ENCODE measurements around the gene NACC1.
"Not testable (repeated sequence)": the region's sequence is repeated elsewhere in the genome, so short reads cannot be mapped to it uniquely, and the experiment has no call there.

Gene NACC1

DNA sequence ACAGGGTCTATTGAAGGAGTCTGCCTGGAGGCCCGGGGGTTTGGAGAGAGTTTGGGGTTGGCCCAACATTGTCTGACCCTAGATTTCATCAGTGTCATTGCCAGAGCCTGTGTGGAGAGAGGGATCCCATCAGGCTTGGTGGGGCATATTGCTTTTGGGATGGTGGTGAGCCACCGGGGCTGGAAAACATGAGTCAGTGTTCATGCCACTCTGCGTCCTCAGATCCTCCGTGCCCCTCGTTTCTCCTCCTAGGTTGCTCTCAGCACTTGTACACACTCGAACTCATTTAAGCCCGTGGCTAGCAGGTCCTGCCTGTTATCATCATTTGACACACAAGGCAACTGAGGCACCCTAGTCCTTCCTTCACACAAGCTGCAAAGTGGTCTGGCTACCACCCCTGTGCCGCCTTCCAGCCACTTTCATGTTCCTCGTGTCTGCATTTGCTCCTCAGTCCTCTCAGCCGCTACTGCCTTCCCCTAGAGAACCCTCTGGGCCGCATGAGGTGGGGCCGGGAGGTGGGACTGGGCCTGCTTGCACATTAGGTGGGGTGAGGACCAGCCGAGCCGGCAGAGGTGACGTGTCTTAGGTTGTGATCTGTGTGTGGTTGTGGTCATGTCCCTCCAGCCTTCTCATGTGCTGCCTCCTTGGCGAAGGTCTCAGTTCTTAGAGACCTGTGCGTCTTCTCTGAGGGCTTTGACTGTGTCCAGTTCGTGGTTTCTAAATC lies 3.6 kb downstream of the NACC1 start:
- DNase-seq, result no peak

DNA sequence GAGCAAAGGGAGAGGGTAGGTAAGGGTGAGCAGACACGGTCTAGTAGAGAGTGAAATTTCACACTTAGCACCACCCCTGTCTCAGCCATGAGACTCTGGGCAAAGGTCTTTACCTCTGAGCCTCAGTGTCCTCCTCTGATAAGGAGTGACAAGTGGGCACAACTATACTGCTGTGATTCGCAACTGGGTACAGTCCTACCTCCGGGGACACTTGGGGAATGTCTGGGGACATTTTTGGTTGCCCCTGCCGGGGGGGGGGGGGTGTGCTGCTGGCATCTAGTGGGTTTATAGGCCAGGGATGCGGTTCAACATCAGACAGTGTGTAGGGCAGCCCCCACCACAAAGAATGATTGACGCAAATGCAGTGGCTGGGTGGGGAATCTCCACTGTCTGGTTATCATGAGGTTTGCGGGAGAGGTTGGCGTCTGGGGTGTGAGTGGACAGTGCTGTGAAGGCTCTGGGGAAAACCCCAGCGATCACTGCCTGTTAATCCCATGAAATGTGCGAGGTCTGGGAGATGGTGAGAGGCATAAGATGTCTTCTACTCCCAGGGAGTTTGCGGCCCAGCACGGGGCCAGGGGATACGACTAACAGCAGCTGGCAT lies 4.3 kb downstream of the NACC1 start:
- no peak for DNase-seq

DNA sequence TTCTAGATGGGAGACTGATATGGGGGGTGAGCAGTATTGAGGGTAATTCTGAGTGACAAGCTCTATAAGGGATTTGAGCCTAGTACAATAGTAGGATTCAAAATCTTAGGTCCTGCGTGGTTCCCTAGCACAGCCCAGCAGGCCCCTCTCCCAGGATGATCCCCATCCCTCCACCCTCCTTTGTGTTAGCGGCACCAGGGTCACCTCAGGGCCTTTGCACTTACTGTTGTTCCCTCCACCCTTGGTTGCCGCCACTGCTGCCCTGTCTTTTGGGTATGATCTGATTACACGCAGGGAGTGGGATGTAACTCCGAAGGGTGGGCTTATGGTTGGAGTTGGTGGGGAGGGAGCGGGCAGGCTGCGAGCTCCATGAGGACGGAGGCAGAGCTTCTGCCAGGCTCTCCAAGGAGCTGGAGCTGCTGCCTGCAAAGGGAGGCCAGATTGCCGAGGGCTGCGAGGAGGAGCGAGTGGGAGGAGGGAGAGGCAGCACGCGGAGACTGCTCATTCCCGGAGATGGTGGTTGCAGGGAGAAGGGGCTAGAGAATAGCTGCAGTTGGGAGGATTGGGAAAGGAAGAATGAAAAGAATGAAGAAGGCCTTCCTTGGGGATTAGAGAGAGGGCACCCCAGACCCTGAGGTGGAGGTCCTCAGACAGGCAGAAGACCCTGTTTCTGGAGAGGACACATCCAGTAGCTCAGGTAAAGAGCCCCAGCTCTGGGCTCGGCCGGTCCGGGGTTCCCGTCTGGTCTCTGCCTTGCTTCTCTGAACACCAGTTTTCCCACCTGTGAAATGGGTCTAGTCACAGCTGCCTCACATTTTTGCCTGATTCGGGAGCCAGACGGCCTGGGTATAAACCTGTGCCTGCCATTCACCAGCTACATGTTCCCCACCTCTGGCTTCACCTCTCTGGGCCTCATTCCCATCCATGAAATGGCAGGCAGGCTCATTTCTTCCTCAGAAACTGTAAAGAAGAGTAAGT lies 5.2 kb downstream of the NACC1 start:
- DNase-seq, result no peak

DNA sequence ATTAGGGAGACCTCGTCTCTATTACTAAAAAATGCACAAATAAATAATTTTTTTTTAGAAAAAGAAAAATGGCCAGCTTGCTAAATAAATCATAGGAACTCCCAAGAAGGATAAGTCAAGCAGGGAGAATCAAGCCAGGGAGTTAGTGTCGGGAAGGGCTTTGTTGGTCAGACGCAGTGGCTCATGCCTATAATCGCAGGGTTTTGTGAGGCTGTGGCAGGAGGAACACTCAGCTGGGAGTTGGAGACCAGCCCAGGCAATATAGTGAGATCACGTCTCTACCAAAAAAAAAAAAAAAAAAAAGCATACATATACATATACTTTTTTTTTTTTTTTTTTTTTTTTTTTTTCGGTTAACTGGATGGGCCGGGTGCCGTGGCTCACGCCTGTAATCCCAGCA lies 9.0 kb downstream of the NACC1 start:
- no peak for DNase-seq

DNA sequence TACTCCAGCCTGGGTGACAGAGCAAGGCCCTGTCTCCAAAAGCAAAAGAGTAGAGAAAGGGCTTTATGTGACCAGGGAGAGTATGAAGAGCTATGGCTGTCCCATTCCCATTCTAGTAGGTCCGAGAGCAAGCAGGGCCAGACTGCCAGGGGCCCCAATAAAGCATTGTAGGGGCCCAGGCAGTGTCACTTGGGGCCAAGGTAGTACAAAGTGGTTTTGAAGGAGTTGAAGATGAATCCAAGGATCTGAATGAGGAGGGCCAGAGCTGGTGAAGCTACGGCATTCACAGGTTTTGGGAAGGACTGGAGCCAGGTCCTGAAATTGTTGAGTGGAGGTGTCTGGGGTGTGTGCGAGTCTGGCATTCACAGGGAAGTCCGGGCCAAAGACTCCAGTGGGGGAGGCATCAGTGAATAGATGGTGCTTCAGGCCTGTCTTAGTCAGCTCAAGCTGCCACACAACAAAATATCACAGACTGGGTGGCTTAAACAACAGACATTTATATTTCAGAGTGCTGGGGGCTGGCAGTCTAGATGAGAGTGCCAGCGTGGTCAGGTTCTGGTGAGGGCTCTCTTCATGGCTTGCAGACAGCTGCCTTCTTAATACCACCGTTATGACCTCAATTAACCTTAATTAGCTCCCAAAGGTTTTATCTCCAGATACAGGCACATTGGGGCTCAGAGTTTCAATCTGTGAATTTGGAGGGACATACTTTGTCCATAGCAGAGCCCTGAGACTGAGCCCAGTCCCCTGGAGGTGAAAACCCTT lies 9.9 kb downstream of the NACC1 start:
- no peak for DNase-seq

DNA sequence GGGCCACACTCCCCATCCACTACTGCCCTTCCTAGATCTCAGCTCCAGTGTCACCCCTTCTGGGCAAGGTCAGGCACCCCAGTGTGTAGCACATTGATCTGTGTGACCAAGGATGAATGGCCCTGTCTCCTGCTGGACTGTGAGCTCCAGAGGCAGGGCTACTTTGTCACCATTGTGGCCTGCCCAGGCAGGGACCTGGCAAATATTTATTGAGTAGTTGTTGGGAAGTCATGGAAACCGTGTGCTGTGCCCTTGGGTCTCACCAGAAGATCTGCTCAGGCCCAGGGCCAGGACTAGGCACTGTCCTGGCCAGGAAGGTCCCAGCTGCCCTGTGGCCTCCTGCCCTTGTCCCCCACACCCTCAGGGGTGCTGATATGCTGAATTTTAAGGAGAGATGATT lies 10.5 kb downstream of the NACC1 start:
- no peak for DNase-seq

DNA sequence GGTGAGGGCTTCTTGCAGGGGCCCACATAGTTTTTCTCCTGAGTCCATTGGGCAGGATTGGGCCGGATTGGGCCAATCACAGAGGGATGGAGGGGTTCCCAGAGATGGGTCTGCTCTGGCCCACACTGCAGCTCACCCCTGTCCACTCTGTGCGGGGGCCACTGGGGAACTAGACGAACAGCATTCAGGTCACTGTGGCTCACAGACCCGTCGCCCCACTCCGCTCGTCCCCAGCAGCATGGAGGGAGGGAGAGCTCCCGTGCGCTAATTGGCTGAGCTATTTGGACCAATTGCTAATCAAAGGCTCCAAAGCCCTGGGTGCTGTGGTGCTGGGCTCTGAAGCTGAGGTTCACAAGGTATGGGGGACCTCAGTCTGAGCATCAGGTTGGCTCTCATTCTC lies 11.3 kb downstream of the NACC1 start:
- no peak for DNase-seq

DNA sequence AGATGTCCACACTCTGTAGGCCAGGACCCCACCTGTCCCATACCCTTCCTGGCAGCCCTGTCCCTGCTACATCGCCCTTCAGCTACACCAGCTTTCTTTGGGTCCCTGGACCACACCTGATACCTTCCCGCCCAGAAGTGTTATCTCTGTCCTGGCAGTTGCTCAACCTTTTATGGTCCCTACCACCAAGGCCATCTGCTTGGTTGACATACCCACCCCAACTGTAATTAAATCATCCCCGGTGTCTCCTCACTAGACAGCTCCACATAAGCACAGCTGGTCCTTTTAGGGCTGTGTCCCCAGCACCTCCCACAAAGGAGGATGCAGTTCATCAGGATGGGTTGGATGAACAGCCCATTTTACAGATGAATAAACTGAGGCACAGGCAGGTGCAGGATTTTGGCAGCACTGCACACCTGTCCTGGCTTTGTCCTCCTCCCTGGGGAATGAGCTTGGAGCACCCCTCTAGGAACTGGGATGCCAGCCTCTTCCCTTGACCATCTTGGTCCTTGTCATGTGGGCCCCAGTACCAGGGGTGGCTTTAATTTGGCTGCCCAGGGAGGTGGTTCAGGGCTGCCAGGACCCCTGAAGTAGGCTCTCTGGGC lies 12.9 kb downstream of the NACC1 start:
- DNase-seq, result no peak

DNA sequence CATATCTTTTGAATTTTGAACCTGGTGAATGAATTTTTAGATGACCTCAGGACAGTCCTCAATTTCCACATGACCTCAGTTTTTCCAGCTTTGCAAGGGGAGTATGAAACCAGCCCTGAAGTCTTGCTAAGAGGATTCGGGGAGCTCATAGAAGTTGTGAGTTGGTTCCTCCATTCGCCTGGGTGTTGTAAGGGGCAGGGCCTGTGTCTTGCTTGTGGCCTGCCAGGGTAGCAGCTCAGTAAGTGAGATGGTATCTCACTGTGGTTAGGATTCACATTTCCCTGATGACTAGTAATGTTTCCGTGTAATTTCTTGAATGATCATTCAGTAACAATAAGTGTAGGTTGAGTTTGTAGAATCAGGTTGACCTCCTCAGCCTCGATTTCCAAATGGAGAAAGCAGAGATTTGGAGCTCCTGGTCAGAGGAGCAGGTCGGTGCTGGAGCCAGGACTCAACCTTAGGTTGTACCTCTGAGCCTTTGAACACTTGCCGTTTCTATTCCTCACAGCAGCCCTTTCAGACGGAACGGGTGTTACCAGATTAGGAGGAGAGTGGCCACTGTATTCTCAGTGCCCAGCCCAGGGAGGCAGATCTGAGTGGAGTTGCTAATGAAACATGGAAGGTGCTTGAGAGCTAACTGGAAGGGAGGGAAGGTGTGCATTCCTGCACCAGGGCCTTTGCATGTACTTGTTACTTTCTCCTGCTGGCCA lies 14.6 kb downstream of the NACC1 start:
- no peak for DNase-seq

DNA sequence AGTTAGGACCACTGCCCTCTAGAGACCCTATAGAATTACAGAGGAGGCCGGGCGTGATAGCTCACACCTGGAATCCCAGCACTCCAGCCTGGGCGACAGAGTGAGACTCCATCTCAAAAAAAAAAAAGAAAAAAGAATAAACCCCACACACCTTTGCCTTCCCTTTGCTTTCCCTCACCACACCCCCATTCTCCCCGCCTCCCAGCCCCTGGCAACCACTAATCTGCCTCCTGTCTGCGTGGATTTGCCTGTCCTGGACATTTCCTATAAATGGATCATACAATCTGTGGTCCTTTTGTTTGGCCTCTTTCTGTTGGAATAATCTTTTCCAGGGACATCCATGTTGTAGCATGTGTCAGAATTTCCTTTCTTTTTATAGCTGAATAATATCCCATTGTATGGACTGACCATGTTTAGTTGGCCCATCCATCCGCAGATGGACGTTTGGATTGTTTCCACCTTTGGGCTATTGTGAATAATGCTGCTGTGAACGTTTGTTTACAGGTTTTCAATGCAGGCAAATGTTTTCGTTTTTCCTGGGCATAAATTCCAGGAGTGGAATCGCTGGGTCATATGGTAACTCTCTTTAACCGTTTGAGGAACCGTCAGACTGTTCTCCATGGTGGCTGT lies 15.3 kb downstream of the NACC1 start:
- no peak for DNase-seq

DNA sequence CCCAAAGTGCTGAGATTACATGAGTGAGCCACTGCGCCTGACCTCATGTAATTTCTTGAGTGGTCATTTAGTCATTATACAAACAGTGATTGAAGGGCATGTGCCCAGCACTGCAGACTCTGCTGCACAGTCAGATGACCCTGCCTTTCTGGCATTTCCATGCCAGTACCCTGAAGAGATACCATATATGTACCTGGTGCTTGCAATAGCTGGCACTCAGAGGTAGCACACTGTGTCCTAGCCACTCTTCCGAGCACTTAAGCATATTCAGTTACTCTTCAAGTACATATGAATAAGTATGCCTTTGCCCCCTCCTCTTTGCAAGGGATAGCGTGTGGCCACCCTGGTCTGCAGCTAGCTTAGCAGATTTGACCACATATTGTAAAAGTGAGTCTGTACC lies 16.6 kb downstream of the NACC1 start:
- DNase-seq, result no peak

DNA sequence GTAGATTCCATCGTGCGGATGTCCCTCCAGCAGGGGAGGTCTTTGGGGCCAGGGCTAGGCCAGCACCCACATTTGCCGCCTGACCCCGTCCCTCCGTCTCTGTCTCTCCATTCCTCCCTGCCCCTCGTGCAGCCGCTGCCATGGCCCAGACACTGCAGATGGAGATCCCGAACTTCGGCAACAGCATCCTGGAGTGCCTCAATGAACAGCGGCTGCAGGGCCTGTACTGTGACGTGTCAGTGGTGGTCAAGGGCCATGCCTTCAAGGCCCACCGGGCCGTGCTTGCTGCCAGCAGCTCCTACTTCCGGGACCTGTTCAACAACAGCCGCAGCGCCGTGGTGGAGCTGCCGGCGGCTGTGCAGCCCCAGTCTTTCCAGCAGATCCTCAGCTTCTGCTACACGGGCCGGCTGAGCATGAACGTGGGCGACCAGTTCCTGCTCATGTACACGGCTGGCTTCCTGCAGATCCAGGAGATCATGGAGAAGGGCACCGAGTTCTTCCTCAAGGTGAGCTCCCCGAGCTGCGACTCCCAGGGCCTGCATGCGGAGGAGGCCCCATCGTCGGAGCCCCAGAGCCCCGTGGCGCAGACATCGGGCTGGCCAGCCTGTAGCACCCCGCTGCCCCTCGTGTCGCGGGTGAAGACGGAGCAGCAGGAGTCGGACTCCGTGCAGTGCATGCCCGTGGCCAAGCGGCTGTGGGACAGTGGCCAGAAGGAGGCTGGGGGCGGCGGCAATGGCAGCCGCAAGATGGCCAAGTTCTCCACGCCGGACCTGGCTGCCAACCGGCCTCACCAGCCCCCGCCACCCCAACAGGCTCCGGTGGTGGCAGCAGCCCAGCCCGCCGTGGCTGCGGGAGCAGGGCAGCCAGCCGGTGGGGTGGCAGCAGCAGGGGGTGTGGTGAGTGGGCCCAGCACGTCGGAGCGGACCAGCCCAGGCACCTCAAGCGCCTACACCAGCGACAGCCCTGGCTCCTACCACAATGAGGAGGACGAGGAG lies 17.3 kb downstream of the NACC1 start:
- no peak for DNase-seq

DNA sequence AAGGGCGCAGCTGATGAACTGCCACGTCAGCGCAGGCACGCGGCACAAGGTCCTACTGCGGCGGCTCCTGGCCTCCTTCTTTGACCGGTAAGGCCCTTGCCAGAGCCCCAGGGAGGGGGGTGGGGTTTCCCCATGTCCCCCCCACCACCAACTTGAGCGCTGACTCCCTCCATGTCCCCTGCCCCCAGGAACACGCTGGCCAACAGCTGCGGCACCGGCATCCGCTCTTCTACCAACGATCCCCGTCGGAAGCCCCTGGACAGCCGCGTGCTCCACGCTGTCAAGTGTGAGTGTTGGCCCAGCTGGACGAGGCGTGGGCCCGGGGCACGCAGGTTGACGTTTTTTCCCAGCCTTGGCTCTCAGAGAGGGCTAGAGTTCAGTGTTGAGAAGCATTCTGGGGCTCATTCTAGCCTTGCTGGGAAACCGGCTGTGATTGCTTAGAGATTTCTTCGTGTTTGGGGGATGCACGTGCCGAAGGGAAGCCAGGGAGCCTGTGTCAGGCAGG lies 19.3 kb downstream of the NACC1 start:
- DNase-seq, result no peak

DNA sequence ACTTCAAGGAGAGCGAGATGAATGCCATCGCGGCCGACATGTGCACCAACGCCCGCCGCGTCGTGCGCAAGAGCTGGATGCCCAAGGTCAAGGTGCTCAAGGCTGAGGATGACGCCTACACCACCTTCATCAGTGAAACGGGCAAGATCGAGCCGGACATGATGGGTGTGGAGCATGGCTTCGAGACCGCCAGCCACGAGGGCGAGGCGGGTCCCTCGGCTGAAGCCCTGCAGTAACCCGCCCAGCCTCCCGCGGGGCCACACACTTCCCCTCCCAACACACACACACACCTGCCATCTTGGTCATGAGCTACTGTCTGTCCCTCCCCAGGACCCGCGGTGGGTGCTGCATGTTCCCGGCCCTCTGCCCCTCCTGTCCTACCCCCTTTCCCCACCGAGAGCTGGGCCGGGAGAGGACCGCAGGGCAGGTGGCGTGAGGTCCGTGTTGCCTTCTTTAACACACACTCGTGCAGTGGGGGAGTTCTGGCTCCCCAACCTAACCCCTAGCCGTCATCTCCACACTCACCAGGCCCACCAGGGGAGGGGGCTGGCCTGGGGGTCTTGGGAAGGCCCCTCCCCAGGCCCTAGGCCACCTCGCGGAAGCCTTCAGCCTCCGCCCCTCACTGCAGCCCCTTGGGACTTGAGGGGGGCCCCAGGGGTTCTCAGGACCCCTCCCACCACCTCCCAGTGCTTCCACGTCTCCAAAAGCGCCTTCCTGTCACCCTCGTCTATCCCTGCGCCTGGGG lies 20.3 kb downstream of the NACC1 start:
- no peak for DNase-seq

DNA sequence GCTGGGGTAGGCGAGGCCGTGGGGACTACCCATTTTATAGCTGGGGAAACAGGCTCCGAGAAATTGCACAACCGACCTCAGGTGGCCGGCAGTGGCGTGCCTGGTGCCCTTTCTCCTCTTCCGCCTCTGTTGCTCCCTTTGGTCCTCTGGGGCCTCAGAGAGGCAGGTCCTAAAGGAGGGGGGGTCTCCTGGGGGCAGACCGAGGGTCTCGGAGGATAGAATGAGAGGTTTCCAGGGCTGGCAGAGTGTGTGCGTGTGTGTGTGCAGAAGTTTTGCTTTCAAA lies 20.8 kb downstream of the NACC1 start:
- DNase-seq, result no peak

DNA sequence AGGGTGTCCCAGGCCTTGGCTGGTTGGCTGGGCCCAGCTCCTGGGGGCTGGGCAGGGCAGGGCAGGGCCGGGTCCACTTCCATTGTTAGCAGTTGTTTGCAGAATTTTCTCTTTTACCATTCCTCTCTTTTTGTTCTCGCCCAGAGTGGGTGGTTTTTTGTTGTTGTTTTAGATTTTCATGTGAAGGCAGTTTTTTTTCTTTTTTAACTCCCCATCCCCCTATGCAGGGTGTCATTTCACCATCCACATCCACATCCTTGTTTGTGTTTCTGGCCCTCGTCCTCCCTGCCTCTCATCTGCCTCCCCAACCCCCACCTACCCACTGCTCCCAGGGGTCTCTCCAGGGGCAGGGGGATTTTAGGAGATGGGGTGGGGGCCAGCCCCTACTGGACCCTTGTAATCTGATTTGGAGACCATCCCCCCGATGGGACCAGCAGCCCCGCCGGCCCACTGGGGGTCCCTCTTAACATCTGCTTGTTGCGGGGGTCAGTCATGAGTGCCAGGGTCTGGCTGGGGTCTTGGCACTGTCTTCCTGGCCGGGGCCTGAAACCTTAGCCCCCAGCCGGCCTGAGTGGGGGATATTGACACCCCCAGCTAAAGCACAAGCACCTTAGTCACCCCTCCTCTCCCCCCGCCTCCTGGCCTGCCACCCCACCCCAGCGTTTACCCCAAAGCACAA lies 21.7 kb downstream of the NACC1 start:
- no peak for DNase-seq

DNA sequence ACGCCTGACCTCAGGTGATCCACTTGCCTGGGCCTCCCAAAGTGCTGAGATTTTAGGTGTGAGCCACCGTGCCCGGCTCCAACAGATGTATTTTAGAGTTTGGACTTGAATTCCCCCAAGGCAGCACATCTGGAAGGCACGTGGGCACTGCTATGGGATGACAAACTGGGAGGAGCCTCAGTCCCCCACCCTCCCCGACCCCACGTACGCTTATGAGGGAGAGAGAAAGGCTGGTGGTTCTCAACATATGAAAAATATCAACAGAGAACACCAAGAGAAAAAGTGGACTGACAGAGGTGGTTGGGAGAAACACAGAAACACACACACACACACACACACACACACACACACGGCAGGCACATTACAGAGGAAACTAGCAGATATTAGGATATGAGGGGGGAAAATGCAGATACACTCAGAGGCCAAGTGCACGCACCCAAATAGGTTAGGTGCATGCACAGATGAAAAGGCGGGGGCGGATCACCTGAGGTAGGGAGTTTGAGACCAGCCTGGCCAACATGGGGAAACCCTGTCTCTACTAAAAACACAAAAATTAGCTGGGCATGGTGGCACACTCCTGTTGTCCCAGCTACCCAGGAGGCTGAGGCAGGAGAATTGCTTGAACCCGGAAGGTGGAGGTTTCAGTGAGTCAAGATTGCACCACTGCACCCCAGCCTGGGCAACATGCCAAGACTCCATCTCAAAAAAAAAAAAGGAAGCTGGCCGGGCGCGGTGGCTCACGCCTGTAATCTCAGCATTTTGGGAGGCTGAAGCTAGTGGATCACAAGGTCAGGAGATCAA lies 28.9 kb downstream of the NACC1 start:
- no peak for DNase-seq

DNA sequence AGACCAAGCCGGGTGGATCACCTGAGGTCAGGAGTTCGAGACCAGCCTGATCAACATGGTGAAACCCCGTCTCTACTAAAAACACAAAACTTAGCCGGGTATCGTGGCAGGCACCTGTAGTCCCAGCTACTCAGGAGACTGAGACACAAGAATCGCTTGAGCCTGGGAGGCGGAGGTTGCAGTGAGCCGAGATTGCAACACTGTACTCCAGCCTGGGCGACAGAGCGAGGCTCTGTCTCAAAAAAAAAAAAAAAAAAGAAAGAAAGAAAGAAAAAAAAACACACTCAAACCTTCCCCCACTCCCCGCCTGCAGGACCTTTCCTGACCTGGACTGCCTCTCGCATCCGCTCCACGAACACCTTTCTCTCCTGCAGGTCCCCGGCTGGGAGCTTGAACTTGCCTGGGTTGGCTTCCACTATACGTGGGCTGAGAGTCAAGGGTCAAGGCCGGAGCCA lies 31.1 kb downstream of the NACC1 start:
- DNase-seq, result not testable (repeated sequence)
